Spinal cord (tissue), 10 donors: ENCODE measurements around the gene PPP3R1. TPM values are rescaled to one million over a fixed set of nuclear protein-coding genes. Genes with fewer than 3 reads are reported as not detected.

ENCODE experiments used
- DNase-seq, 6 donors: peaks; one replicate each; pipeline versions ENCODE4 v3.0.0 to v3.0.0-alpha.2; 2013 to 2015; ENCODE audit warnings: low spot score in 6 of 6, low read depth in 4 of 6
- H3K27ac ChIP-seq: one replicate; pipeline ENCODE4 v1.5.1; 2013; ENCODE audit warnings: low read depth, low read length, control low read depth
- H3K27me3 ChIP-seq: one replicate; pipeline ENCODE4 v1.6.1; 2013; ENCODE audit warnings: low read length; ENCODE audit not compliant: control insufficient read depth, insufficient read depth
- H3K36me3 ChIP-seq: one replicate; pipeline ENCODE4 v1.6.1; 2013; ENCODE audit warnings: low read length; ENCODE audit not compliant: control insufficient read depth, insufficient read depth
- H3K4me1 ChIP-seq: one replicate; pipeline ENCODE4 v1.6.1; 2013; ENCODE audit warnings: low read length; ENCODE audit not compliant: control insufficient read depth, insufficient read depth
- H3K4me3 ChIP-seq: one replicate; pipeline ENCODE4 v1.5.1; 2013; ENCODE audit warnings: low read depth, low read length, control low read depth
- H3K9me3 ChIP-seq: one replicate; pipeline ENCODE4 v1.6.1; 2013; ENCODE audit warnings: low read length; ENCODE audit not compliant: control insufficient read depth, insufficient read depth
- WGBS: methylation state at CpG from one replicate; pipeline ENCODE4 v1.1.5; 2013; ENCODE audit warnings: missing lambda C conversion rate; ENCODE audit not compliant: insufficient coverage; 5-methylcytosine and 5-hydroxymethylcytosine counted together
- long read RNA-seq, 4 donors: transcript quantifications; one replicate each; lab custom pipeline, GENCODE V29; 2026
- polyA plus RNA-seq, 2 donors: library from polyadenylated mRNA; unstranded; fragments of 120-200 nt; gene quantifications; one replicate each; pipeline ENCODE4 v1.2.1, GENCODE V29; 2013; ENCODE audit not compliant: insufficient read length in 2 of 2
- total RNA-seq, 2 donors: library from RNA; depleted of rRNA in 1 of 2; stranded (reverse); fragments of 120-200 nt in 1 of 2; fragments of >200 nt in 1 of 2; gene quantifications; one replicate each; pipeline versions ENCODE4 v1.2.3 to v1.2.4, GENCODE V29; 2013 to 2014
- donor health status: healthy.

Gene PPP3R1, protein sequence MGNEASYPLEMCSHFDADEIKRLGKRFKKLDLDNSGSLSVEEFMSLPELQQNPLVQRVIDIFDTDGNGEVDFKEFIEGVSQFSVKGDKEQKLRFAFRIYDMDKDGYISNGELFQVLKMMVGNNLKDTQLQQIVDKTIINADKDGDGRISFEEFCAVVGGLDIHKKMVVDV
- total RNA-seq, result 100 to 1,000 TPM in 1 of 2 donors, 10 to 100 TPM in 1; 23.8 to 170 TPM
- 100 to 1,000 TPM; 131 to 163 TPM for polyA plus RNA-seq
- long read RNA-seq, donor 1, transcript PPP3R1-201 (6 exons, 3,023 nt), result major isoform, 30 of 30 reads
- long read RNA-seq, donor 1, partial matches to known transcripts, result 0 of 30 reads
- long read RNA-seq, donor 1, other reads (novel, unspliced or antisense), result 0 of 30 reads
- long read RNA-seq, donor 2, transcript PPP3R1-201 (6 exons, 3,023 nt), result major isoform, 17 of 17 reads
- long read RNA-seq, donor 2, partial matches to known transcripts, result 0 of 17 reads
- long read RNA-seq, donor 2, other reads (novel, unspliced or antisense), result 0 of 17 reads
- long read RNA-seq, donor 3, transcript PPP3R1-201 (6 exons, 3,023 nt), result major isoform, 20 of 20 reads
- long read RNA-seq, donor 3, partial matches to known transcripts, result 0 of 20 reads
- long read RNA-seq, donor 3, other reads (novel, unspliced or antisense), result 0 of 20 reads
- long read RNA-seq, donor 4, transcript PPP3R1-201 (6 exons, 3,023 nt), result major isoform, 17 of 17 reads
- long read RNA-seq, donor 4, partial matches to known transcripts, result 0 of 17 reads
- long read RNA-seq, donor 4, other reads (novel, unspliced or antisense), result 0 of 17 reads

DNA sequence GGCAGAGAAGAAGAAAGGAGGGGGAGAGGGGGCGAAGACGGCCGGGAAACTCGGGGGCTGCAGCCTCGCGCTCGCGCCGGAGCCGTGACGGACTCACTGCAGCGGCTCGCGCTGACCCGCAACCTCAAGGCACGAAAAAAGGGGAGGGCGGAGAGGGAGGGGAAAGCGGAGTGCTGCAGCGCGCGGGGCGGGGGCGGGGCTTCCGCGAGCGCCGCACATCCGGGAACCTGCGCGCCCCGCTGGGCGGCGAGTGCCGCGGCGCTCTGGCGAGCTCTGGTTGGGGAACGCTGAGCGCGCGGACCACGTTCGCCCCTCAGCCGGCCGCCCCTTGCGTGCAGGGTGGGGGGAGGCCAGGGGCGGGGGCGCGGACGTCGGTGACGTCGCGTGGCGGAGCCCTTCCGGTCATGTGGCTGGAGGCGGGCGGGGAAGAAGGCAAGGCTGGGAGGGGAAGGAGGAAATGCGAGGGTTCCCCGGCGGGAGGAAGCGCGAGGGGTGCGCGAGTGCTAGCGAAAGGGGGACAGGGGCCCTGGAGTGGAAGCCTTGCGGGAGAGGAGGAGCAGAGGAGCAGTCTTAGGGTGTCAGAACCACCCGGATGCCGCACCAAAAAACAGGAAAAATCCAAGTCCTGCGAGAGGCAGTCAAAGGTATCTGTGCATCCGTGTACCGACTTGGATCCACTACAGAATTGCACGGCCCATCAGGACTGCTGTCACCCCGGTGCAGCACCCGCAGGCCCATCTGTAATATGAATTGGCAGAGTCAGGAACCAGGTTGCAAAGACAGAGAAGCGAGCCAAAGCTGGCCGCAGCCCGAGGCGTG, at the start of gene PPP3R1:
TSS of gene PPP3R1 (minus strand) at position 133 of the 819 bp plus-strand sequence. CDS start 405 bp downstream, outside the sequence.
- under 1% methylated on average over 78 of the region's 79 CpGs for WGBS
- Histone ChIP-seq H3K27me3 (no peaks in the 10 kb centered on the region), H3K27ac (peak within 1 kb of the TSS; percentile 98), H3K36me3 (no peaks in the 10 kb centered on the region), H3K9me3 (no peaks in the 10 kb centered on the region), H3K4me1 (no peaks in the 10 kb centered on the region), H3K4me3 (peak within 1 kb of the TSS; percentile 95)
- peak; percentile 83 to 98 (median 92) for DNase-seq

DNA sequence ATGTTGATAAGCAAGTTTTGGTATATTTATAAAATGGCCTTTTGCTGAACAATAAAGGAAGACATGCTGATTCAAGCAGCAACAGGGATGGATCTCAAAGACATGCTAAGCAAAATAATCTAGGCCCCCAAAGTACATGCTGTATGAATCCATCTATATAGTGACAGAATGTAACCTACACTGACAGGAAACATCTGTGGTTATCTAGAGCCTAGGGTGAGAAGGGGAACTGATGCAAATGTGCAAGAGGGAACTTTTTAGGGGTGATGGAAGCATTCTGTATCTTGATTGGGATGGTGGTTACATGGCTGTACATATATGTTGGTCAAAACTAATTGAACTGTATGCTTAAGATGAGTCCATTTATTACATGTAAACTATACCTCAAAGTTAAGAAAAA, 43.2 kb upstream of the PPP3R1 start:
- Histone ChIP-seq H3K27me3 (no peaks in the 10 kb centered on the region), H3K27ac (no peak overlapping the region), H3K9me3 (no peaks in the 10 kb centered on the region), H3K36me3 (peaks cover 6% of the 10 kb centered on the region), H3K4me1 (no peaks in the 10 kb centered on the region), H3K4me3 (no peak overlapping the region)
- DNase-seq, result no peak

DNA sequence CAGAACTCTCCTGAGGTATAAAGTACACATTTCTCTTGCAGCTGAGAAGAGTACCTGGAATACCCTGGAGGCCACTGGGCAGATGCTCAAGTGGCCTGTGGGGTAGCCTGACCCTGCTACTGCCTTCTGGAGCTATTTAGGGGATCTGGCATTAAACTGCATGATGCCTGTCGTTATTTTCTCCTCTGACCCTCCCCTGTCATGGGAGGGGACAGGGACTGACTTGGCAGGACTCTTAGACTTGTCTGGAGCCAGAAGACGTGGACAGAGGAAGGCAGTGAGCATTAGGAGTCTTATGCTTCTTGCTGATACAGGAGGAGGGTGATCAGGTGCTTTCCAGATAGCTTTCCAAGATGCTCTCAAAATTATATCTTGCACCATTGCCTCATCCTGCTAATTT, 42.6 kb upstream of the PPP3R1 start:
- peaks cover 2% of the 10 kb centered on the region for H3K36me3 ChIP-seq
- no peak overlapping the region for H3K4me3 ChIP-seq
- WGBS, result no CpG with 5 or more reads among the region's 2 CpGs
- DNase-seq, result no peak
- H3K4me1 ChIP-seq, result no peaks in the 10 kb centered on the region
- no peak overlapping the region for H3K27ac ChIP-seq
- no peaks in the 10 kb centered on the region for H3K27me3 ChIP-seq
- H3K9me3 ChIP-seq, result no peaks in the 10 kb centered on the region

DNA sequence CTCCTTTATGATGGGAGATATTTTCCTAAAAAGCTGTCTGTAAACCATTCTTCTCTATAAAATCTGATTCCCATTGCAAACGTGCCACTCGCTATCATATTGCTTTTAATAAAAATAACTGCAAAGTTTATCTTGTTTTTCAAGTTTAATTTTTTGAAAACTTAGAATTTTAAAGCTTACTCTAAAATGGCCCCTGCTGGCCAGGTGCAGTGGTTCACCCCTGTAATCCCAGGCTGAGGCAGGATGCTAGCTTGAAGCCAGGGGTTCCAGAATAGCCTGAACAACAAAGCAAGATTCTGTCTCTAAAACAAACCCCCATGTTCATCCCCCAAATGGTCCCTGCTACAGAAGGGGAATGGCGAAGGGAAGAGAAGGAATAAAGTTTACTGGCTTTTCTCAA, 41.9 kb upstream of the PPP3R1 start:
- no peaks in the 10 kb centered on the region for H3K9me3 ChIP-seq
- no peak for DNase-seq
- no peak overlapping the region for H3K27ac ChIP-seq
- H3K27me3 ChIP-seq, result no peaks in the 10 kb centered on the region
- peaks cover 2% of the 10 kb centered on the region for H3K36me3 ChIP-seq
- H3K4me3 ChIP-seq, result no peak overlapping the region
- WGBS, result no CpG with 5 or more reads among the region's 3 CpGs
- H3K4me1 ChIP-seq, result no peaks in the 10 kb centered on the region

DNA sequence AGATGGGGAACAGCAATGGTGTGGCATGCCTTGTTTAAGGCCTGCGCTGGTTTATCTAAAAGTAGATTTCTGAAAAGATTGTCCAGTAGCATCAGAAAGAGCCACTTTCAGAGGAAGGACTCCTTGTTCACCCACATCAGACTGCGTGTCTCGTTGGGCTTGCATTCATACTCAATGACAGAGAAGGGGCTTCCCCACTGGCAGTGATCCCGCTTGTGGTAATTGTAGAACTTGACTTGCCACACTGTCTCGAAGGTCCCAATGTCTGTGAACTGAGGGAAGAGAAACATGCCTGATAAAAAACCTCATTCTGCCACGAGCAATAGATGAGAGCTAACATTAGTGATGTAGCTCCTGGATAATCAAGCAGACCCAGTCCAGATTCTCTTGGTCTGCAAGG, 41.4 kb upstream of the PPP3R1 start:
- Histone ChIP-seq H3K27me3 (no peaks in the 10 kb centered on the region), H3K9me3 (no peaks in the 10 kb centered on the region), H3K27ac (no peak overlapping the region), H3K4me1 (no peaks in the 10 kb centered on the region), H3K36me3 (peaks cover 2% of the 10 kb centered on the region), H3K4me3 (no peak overlapping the region)
- DNase-seq, result no peak
- WGBS, result 90% methylated on average over 2 of the region's 6 CpGs

DNA sequence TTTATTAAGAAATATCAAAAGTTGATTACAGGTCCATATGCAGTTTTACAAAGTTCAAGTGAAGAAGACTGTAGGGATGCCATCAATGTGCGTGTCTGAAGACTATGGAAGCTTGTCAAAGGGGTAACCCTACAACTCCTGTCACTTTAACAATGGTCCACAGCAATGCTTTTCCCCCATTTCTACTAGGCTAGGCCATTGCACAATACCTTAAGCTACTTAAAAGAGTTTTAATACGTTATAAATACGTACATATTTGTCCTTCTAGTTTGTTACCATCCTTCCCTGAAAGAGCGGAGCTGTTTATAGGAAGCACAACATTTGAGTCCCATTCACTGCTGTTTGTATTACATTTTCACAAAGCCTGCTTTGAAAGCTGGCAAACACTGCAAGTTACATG, 40.7 kb upstream of the PPP3R1 start:
- no peak overlapping the region for H3K27ac ChIP-seq
- H3K9me3 ChIP-seq, result no peaks in the 10 kb centered on the region
- no CpG with 5 or more reads among the region's 4 CpGs for WGBS
- no peaks in the 10 kb centered on the region for H3K27me3 ChIP-seq
- H3K4me1 ChIP-seq, result no peaks in the 10 kb centered on the region
- H3K36me3 ChIP-seq, result peaks cover 2% of the 10 kb centered on the region
- no peak overlapping the region for H3K4me3 ChIP-seq
- DNase-seq, result no peak

DNA sequence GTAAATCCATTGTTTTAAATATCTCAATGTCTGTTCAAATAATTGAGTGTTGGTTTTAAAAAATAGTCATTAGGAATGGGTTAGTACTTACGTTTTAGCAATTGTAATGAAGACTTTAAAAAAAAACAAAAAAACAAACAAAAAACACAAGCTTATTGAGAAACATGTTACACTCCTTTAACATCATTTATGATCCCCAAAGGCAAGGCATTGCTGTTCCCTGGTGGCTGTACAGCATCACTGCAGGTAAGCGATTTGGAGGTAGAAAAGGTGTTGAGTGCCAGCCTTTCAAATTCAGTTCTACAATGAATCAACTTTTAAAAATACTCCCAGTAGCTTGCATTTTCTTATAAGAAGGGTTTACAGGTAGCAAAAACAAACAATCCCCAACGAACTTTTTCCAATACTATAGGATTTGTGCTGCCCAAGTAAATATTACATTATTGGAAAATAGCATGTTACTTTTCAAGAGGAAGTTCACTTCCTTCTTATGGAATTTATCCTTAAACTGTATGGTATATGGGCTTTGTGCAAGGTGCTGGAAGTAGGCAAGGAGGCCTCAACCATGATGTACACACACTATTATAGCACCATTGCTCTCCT, 39.9 kb upstream of the PPP3R1 start:
- H3K27ac ChIP-seq, result no peak overlapping the region
- H3K36me3 ChIP-seq, result peaks cover 2% of the 10 kb centered on the region
- H3K9me3 ChIP-seq, result no peaks in the 10 kb centered on the region
- no peaks in the 10 kb centered on the region for H3K4me1 ChIP-seq
- H3K4me3 ChIP-seq, result no peak overlapping the region
- WGBS, result no CpG with 5 or more reads among the region's 3 CpGs
- H3K27me3 ChIP-seq, result no peaks in the 10 kb centered on the region
- peak in 1 of 6 donors; percentile 34 for DNase-seq

DNA sequence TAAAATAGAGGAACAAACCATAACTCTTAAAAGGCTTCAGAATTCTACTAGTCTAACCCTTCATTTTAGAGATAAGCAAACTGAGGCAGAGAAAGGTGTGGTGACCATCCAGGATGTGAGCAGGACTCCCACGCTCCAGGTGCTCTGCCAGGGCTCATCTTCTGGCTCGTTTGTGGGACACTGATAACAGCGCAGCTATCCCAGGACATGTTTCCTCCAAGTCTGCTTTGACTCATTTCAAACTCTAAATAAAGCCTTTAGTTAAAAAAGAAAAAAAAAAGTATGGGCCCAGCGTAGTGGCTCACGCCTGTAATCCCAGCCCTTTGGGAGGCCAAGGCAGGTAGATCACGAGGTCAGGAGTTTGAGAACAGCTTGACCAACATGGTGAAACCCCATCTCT, 39.0 kb upstream of the PPP3R1 start:
- WGBS, result 83% methylated on average over 1 of the region's 6 CpGs
- no peaks in the 10 kb centered on the region for H3K4me1 ChIP-seq
- no peak overlapping the region for H3K27ac ChIP-seq
- no peaks in the 10 kb centered on the region for H3K36me3 ChIP-seq
- H3K4me3 ChIP-seq, result no peak overlapping the region
- no peak for DNase-seq
- H3K27me3 ChIP-seq, result no peaks in the 10 kb centered on the region
- no peaks in the 10 kb centered on the region for H3K9me3 ChIP-seq

DNA sequence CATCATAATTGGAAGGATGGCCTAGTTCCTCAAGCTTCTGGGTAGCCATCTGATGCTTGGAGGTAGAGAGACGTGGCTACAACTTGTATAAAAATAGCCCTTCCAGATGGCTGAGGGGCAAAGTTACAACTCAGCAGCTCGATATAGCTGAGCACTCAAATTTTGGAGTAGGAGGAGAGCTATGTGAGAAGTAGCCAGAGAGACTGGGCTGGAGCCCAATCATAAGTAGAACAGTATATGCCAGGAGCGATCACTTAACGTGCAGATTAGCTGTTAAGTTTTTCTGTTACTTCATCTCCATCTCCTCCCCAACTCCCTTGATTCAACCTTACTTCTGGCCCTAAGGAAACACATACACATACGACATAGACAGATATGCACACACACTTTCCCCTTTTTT, 38.6 kb upstream of the PPP3R1 start:
- peak in 1 of 6 donors; percentile 55 for DNase-seq

More for the DNA sequence above, 38.6 kb upstream of the PPP3R1 start:
- Histone ChIP-seq H3K27ac (no peak overlapping the region), H3K9me3 (no peaks in the 10 kb centered on the region), H3K36me3 (no peaks in the 10 kb centered on the region), H3K4me1 (no peaks in the 10 kb centered on the region), H3K27me3 (no peaks in the 10 kb centered on the region), H3K4me3 (no peak overlapping the region)
- 75% methylated on average over 1 of the region's 5 CpGs for WGBS
